ENCODE measurements around the gene CBFB.

- TF ChIP-seq ZBTB4 (CRISPR knock-in tag; IDR thresholded peaks at IDR 0.05; ENCODE audit: borderline replicate concordance) (no peak), SIN3B (IDR thresholded peaks at IDR 0.05; ENCODE audit: low read length) (no peak), PHB2 (IDR thresholded peaks at IDR 0.05; ENCODE audit: partially characterized antibody) (no peak), ZNF12 (CRISPR knock-in tag; IDR thresholded peaks at IDR 0.05) (no peak), FOXP1 (IDR thresholded peaks at IDR 0.05) (no peak), FOXP1 (CRISPR knock-in tag; IDR thresholded peaks at IDR 0.05) (no peak), TIGD3 (CRISPR knock-in tag; IDR thresholded peaks at IDR 0.05; ENCODE audit: borderline replicate concordance) (no peak)
Observed at GRCh38 chr16:67093098-67093726, 64.3 kb downstream of the CBFB start.
